Measurements from ENCODE around the gene EGFL6.

Gene EGFL6

GRCh38 chrX:13569479-13570260 lies at the start of gene EGFL6:
Gene EGFL6 (plus strand): TSS chrX:13569601. CDS start chrX:13569862, 261 bp downstream.
- DNase-seq, result no peak

GRCh38 chrX:13520351-13520750 lies 49.0 kb upstream of the EGFL6 start:
- no peak for DNase-seq

GRCh38 chrX:13520936-13521335 lies 48.5 kb upstream of the EGFL6 start:
- DNase-seq, result no peak

GRCh38 chrX:13522811-13523210 lies 46.6 kb upstream of the EGFL6 start:
- DNase-seq, result no peak

- DNase-seq, result no peak
Measured at GRCh38 chrX:13533726-13534125, 35.7 kb upstream of the EGFL6 start.

- no peak for DNase-seq
Measured at GRCh38 chrX:13535376-13536165, 33.8 kb upstream of the EGFL6 start.

GRCh38 chrX:13536551-13536950 lies 32.9 kb upstream of the EGFL6 start:
- DNase-seq, result no peak

- DNase-seq, result no peak
Measured at GRCh38 chrX:13538414-13538813, 31.0 kb upstream of the EGFL6 start.

- no peak for DNase-seq
Measured at GRCh38 chrX:13540602-13541001, 28.8 kb upstream of the EGFL6 start.

- no peak for DNase-seq
Measured at GRCh38 chrX:13545726-13546125, 23.7 kb upstream of the EGFL6 start.

GRCh38 chrX:13547671-13548070 lies 21.7 kb upstream of the EGFL6 start:
- no peak for DNase-seq

GRCh38 chrX:13550346-13550745 lies 19.1 kb upstream of the EGFL6 start:
- DNase-seq, result no peak

- DNase-seq, result no peak
Measured at GRCh38 chrX:13551610-13552009, 17.8 kb upstream of the EGFL6 start.

GRCh38 chrX:13552892-13553291 lies 16.5 kb upstream of the EGFL6 start:
- no peak for DNase-seq

- no peak for DNase-seq
Measured at GRCh38 chrX:13565511-13565910, 3.9 kb upstream of the EGFL6 start.

GRCh38 chrX:13570261-13570605 lies 832 bp downstream of the EGFL6 start:
- no peak for DNase-seq

GRCh38 chrX:13571136-13571535 lies 1.7 kb downstream of the EGFL6 start:
- DNase-seq, result no peak

- no peak for DNase-seq
Measured at GRCh38 chrX:13574600-13574999, 5.2 kb downstream of the EGFL6 start.

- no peak for DNase-seq
Measured at GRCh38 chrX:13579661-13580060, 10.3 kb downstream of the EGFL6 start.

- no peak for DNase-seq
Measured at GRCh38 chrX:13581554-13581953, 12.2 kb downstream of the EGFL6 start.

GRCh38 chrX:13587786-13588477 lies 18.5 kb downstream of the EGFL6 start:
- no peak for DNase-seq

GRCh38 chrX:13590207-13590606 lies 20.8 kb downstream of the EGFL6 start:
- DNase-seq, result no peak

GRCh38 chrX:13590914-13591313 lies 21.5 kb downstream of the EGFL6 start:
- DNase-seq, result no peak

GRCh38 chrX:13597874-13598273 lies 28.5 kb downstream of the EGFL6 start:
- DNase-seq, result no peak

All from CD4-positive, alpha-beta T cell treated with Interferon alpha-2 for 1 hour (primary cell).